ENCODE data around the gene CTTNBP2. TPM values are rescaled to one million over a fixed set of nuclear protein-coding genes. Genes with fewer than 3 reads are reported as not detected.

CTTNBP2 gene
- total RNA-seq, 1 donor from 2014 or later: 9.5 TPM

- TF ChIP-seq CTCF (IDR thresholded peaks at IDR 0.05; ENCODE audit: unreplicated experiment): no peak
- Mint-ChIP-seq H3K36me3 (ENCODE audit: insufficient read depth) (peaks cover 4% of the 10 kb centered on the region), H3K4me1 (ENCODE audit: low read depth) (peaks cover 4% of the 10 kb centered on the region), H3K27me3 (no peaks in the 10 kb centered on the region), H3K27ac (no peak overlapping the region), H3K4me3 (ENCODE audit: low read depth) (no peak overlapping the region), H3K9me3 (ENCODE audit: low read depth) (no peaks in the 10 kb centered on the region)
- no peak for DNase-seq (ENCODE audit: low spot score, unreplicated experiment)
Observed at GRCh38 chr7:117769085-117769484, 104.2 kb downstream of the CTTNBP2 start.

- H3K36me3 Mint-ChIP-seq (ENCODE audit: insufficient read depth): peaks cover 2% of the 10 kb centered on the region
- peaks cover 4% of the 10 kb centered on the region for H3K4me1 Mint-ChIP-seq (ENCODE audit: low read depth)
- no peak overlapping the region for H3K4me3 Mint-ChIP-seq (ENCODE audit: low read depth)
- H3K9me3 Mint-ChIP-seq (ENCODE audit: low read depth): no peaks in the 10 kb centered on the region
- DNase-seq (ENCODE audit: low spot score, unreplicated experiment): no peak
- no peak for TF ChIP-seq CTCF (IDR thresholded peaks at IDR 0.05; ENCODE audit: unreplicated experiment)
- no peak overlapping the region for H3K27ac Mint-ChIP-seq
- no peaks in the 10 kb centered on the region for H3K27me3 Mint-ChIP-seq
Observed at GRCh38 chr7:117767951-117768350, 105.3 kb downstream of the CTTNBP2 start.

GRCh38 chr7:117766913-117767312 is 106.3 kb downstream of the CTTNBP2 start:
- Mint-ChIP-seq H3K27ac (no peak overlapping the region), H3K9me3 (ENCODE audit: low read depth) (no peaks in the 10 kb centered on the region), H3K27me3 (no peaks in the 10 kb centered on the region), H3K4me1 (ENCODE audit: low read depth) (no peaks in the 10 kb centered on the region), H3K4me3 (ENCODE audit: low read depth) (no peak overlapping the region), H3K36me3 (ENCODE audit: insufficient read depth) (peaks cover under 1% of the 10 kb centered on the region)
- no peak for DNase-seq (ENCODE audit: low spot score, unreplicated experiment)
- no peak for TF ChIP-seq CTCF (IDR thresholded peaks at IDR 0.05; ENCODE audit: unreplicated experiment)

DNA sequence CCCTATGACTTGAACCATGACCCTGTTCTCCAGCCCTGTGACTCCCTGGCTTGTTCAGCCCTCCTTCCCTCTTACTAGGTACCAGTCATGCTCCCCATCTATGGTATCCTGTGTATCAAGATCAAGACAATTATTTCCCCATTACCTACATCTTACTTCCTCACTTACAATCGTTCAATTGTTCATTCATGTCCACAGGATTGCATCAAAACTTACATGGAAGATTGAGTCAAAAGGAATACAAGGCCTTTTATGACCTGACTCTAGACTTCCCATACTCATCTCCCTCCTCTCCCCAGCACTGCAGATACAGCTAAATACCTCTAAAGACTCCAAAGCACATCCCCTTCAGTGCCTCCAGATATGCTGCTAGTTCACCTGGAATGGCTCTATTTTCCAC is 109.2 kb downstream of the CTTNBP2 start:
- Mint-ChIP-seq H3K27me3 (no peaks in the 10 kb centered on the region), H3K4me3 (ENCODE audit: low read depth) (no peak overlapping the region), H3K4me1 (ENCODE audit: low read depth) (no peaks in the 10 kb centered on the region), H3K36me3 (ENCODE audit: insufficient read depth) (peaks cover 2% of the 10 kb centered on the region), H3K9me3 (ENCODE audit: low read depth) (no peaks in the 10 kb centered on the region), H3K27ac (no peak overlapping the region)
- no peak for TF ChIP-seq CTCF (IDR thresholded peaks at IDR 0.05; ENCODE audit: unreplicated experiment)
- no peak for DNase-seq (ENCODE audit: low spot score, unreplicated experiment)

DNA sequence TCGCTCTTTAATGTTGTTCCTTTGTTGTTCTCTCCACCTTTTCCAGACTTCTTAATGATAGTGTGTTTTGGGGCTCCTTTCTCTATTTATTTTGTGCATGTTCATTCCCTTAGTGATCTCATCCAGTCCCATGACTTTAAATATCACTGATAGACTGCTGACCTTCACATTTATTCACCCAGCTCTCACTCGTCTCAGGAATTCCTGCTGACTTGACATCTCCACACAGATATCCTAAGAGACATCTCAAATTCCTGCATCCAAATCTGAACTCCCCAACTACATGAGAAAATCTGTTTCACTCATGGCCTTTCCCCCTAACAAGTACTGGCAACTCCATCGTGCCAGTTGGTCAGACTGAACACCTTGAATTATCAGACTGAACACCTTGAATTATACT is 111.2 kb downstream of the CTTNBP2 start:
- Mint-ChIP-seq H3K9me3 (ENCODE audit: low read depth) (no peaks in the 10 kb centered on the region), H3K36me3 (ENCODE audit: insufficient read depth) (peaks cover 4% of the 10 kb centered on the region)

More for the DNA sequence above, 111.2 kb downstream of the CTTNBP2 start:
- DNase-seq (ENCODE audit: low spot score, unreplicated experiment): no peak
- H3K27me3 Mint-ChIP-seq: no peaks in the 10 kb centered on the region
- H3K27ac Mint-ChIP-seq: no peak overlapping the region
- H3K4me3 Mint-ChIP-seq (ENCODE audit: low read depth): no peak overlapping the region
- no peaks in the 10 kb centered on the region for H3K4me1 Mint-ChIP-seq (ENCODE audit: low read depth)
- TF ChIP-seq CTCF (IDR thresholded peaks at IDR 0.05; ENCODE audit: unreplicated experiment): no peak
